Measurements from ENCODE around the gene TEKT5.

- TF ChIP-seq CTCF (conservative IDR thresholded peaks at IDR 0.05; ENCODE audit: low read length): no peak
- TF ChIP-seq EZH2phosphoT487 (IDR thresholded peaks at IDR 0.05; ENCODE audit: borderline replicate concordance): no peak
These were observed 32.5 kb downstream of the TEKT5 start for GRCh38 chr16:10662212-10662611.
